CD4-positive, alpha-beta T cell treated with Interleukin-21 for 1 hour (primary cell): Measurements from ENCODE around the gene STAT4.
"Not testable (repeated sequence)": the region's sequence is repeated elsewhere in the genome, so short reads cannot be mapped to it uniquely, and the experiment has no call there.

Experiments used
- DNase-seq: peaks from one replicate; pipeline ENCODE4 v3.0.0-alpha.2; 2020

Gene STAT4

GRCh38 chr2:191012845-191013681, 137.7 kb downstream of the STAT4 start:
- DNase-seq, result no peak

GRCh38 chr2:191012346-191012745, 138.4 kb downstream of the STAT4 start:
- DNase-seq, result no peak

GRCh38 chr2:191010887-191011885, 139.6 kb downstream of the STAT4 start:
- no peak for DNase-seq

GRCh38 chr2:191009541-191010374, 141.0 kb downstream of the STAT4 start:
- DNase-seq, result no peak

GRCh38 chr2:191008286-191008685, 142.5 kb downstream of the STAT4 start:
- DNase-seq, result no peak

- DNase-seq, result no peak
Measured at GRCh38 chr2:191006997-191007783, 143.6 kb downstream of the STAT4 start.

GRCh38 chr2:191006297-191006696, 144.5 kb downstream of the STAT4 start:
- no peak for DNase-seq

GRCh38 chr2:191003405-191004309, 147.1 kb downstream of the STAT4 start:
- DNase-seq, result no peak

- DNase-seq, result no peak
Measured at GRCh38 chr2:191001624-191002023, 149.2 kb downstream of the STAT4 start.

- DNase-seq, result no peak
Measured at GRCh38 chr2:191001032-191001431, 149.8 kb downstream of the STAT4 start.

GRCh38 chr2:190999949-191000665, 150.7 kb downstream of the STAT4 start:
- no peak for DNase-seq

GRCh38 chr2:190999058-190999457, 151.7 kb downstream of the STAT4 start:
- DNase-seq, result no peak

- DNase-seq, result no peak
Measured at GRCh38 chr2:190997526-190998113, 153.2 kb downstream of the STAT4 start.

- no peak for DNase-seq
Measured at GRCh38 chr2:190996947-190997346, 153.8 kb downstream of the STAT4 start.

GRCh38 chr2:190996338-190996946, 154.4 kb downstream of the STAT4 start:
- DNase-seq, result peak; percentile 62

GRCh38 chr2:190995315-190995714, 155.5 kb downstream of the STAT4 start:
- DNase-seq, result not testable (repeated sequence)

- no peak for DNase-seq
Measured at GRCh38 chr2:190994148-190994547, 156.6 kb downstream of the STAT4 start.

GRCh38 chr2:190993292-190993643, 157.5 kb downstream of the STAT4 start:
- no peak for DNase-seq

GRCh38 chr2:190990132-190990531, 160.7 kb downstream of the STAT4 start:
- DNase-seq, result no peak
